Kidney (tissue), 14 donors: ENCODE results near the gene CEP55. TPM values are rescaled to one million over a fixed set of nuclear protein-coding genes. Genes with fewer than 3 reads are reported as not detected.

Source experiments
- DNase-seq, 5 donors: peaks; one replicate each; pipeline ENCODE4 v3.0.0-alpha.2; 2013 to 2020
- FAIRE-seq: peaks from 2 replicates; lab custom pipeline; 2012; peaks lifted over from hg19 to GRCh38; lab: Jason Lieb, UNC
- H3K27ac ChIP-seq, 2 donors: one replicate each; pipeline ENCODE4 v1.7.0; 2013; ENCODE audit warnings: low read depth in 2 of 2, low read length in 2 of 2, inconsistent platforms in 1 of 2
- H3K27me3 ChIP-seq: one replicate; pipeline ENCODE4 v1.7.1; 2013; ENCODE audit warnings: low read length, inconsistent platforms; ENCODE audit not compliant: control insufficient read depth, insufficient read depth
- H3K36me3 ChIP-seq, 3 donors: one replicate each; pipeline versions ENCODE4 v1.7.0 to v1.7.1; 2013; ENCODE audit warnings: low read length in 3 of 3, control low read depth in 1 of 3, inconsistent platforms in 1 of 3; ENCODE audit not compliant: insufficient read depth in 3 of 3, control insufficient read depth in 2 of 3
- H3K4me1 ChIP-seq, 3 donors: one replicate each; pipeline versions ENCODE4 v1.7.0 to v1.7.1; 2013; ENCODE audit warnings: low read length in 3 of 3, inconsistent platforms in 1 of 3, low read depth in 1 of 3; ENCODE audit not compliant: control insufficient read depth in 2 of 3, insufficient read depth in 2 of 3
- H3K4me3 ChIP-seq, 3 donors: one replicate each; pipeline versions ENCODE4 v1.7.0 to v1.8.1; 2013; ENCODE audit warnings: low read length in 3 of 3, control low read depth in 1 of 3, inconsistent platforms in 1 of 3
- H3K9ac ChIP-seq, 3 donors: one replicate each; pipeline versions ENCODE4 v1.7.0 to v1.7.1; 2013; ENCODE audit warnings: low read length in 3 of 3, control low read depth in 1 of 3, inconsistent platforms in 1 of 3
- H3K9me3 ChIP-seq, 3 donors: one replicate each; pipeline versions ENCODE4 v1.7.0 to v1.7.1; 2013; ENCODE audit warnings: low read length in 3 of 3, control low read depth in 1 of 3, inconsistent platforms in 1 of 3; ENCODE audit not compliant: control insufficient read depth in 2 of 3, insufficient read depth in 1 of 3
- CTCF ChIP-seq: IDR thresholded peaks from 3 replicates; pipeline ENCODE4 v1.5.1; 2012; ENCODE audit warnings: mild to moderate bottlenecking, moderate library complexity, borderline replicate concordance; ENCODE audit not compliant: insufficient read depth; ENCODE audit errors: extremely low read depth
- intact Hi-C: fragments of 100-400 bp; cut with DNase I; formaldehyde crosslinking; loops from one replicate; pipeline ENCODE4 v1.11.1; 2022
- polyA plus RNA-seq: library from polyadenylated mRNA; stranded (reverse); fragments of 350-450 nt; fragmentation: Illumina TruSeq; extraction: RNeasy Lipid Tissue Mini Kit (QIAGEN cat#74804); gene quantifications from one replicate; pipeline ENCODE4 v1.2.3, GENCODE V29; 2014; ENCODE audit warnings: low read depth, low replicate concordance; ENCODE audit not compliant: insufficient read depth
- total RNA-seq: library from RNA; stranded (reverse); fragmentation: NEBNext Ultra II Directional; extraction: Animal tissue kit (Norgen Biotek cat#: 25700); gene quantifications from one replicate; pipeline ENCODE4 v1.2.1, GENCODE V29; 2021
- donor health status: control.
- donor health status: control.
- donor health status: control.
- donor health status: control.
- donor health status: control.
- donor health status: DM: yes; HTN: yes; CAD: no.
- donor health status: Normal renal cell carcinoma (clear cell type).

Gene CEP55
- total and polyA plus RNA-seq, 2 donors from 2014 or later, result 0.39 to 0.88 TPM

GRCh38 chr10:93503075-93503474 lies 6.7 kb downstream of the CEP55 start:
- DNase-seq (no peak), FAIRE-seq (no peak)
- H3K36me3 ChIP-seq, result no peaks in the 10 kb centered on the region
- no peak overlapping the region for H3K9ac ChIP-seq
- H3K9me3 ChIP-seq, result no peaks in the 10 kb centered on the region
- TF ChIP-seq CTCF, result no peak
- no peaks in the 10 kb centered on the region for H3K27me3 ChIP-seq
- intact Hi-C loops, result no loop called here
- no peak overlapping the region for H3K27ac ChIP-seq
- no peak overlapping the region for H3K4me3 ChIP-seq
- no peaks in the 10 kb centered on the region for H3K4me1 ChIP-seq

- Histone ChIP-seq H3K4me3 (no peak overlapping the region), H3K4me1 (no peaks in the 10 kb centered on the region), H3K9me3 (no peaks in the 10 kb centered on the region), H3K36me3 (no peaks in the 10 kb centered on the region), H3K27me3 (no peaks in the 10 kb centered on the region), H3K9ac (no peak overlapping the region), H3K27ac (no peak overlapping the region)
- FAIRE-seq (no peak), DNase-seq (no peak)
- intact Hi-C loops, result no loop called here
- no peak for TF ChIP-seq CTCF
Observed at GRCh38 chr10:93505075-93505474, 8.7 kb downstream of the CEP55 start.

GRCh38 chr10:93509816-93510215 lies 13.4 kb downstream of the CEP55 start:
- H3K4me1 ChIP-seq, result no peaks in the 10 kb centered on the region
- no peak for TF ChIP-seq CTCF
- H3K9me3 ChIP-seq, result no peaks in the 10 kb centered on the region
- no peaks in the 10 kb centered on the region for H3K36me3 ChIP-seq
- H3K27ac ChIP-seq, result no peak overlapping the region
- no peak overlapping the region for H3K9ac ChIP-seq
- DNase-seq (no peak), FAIRE-seq (no peak)
- intact Hi-C loops, result no loop called here
- no peaks in the 10 kb centered on the region for H3K27me3 ChIP-seq
- H3K4me3 ChIP-seq, result no peak overlapping the region

- intact Hi-C loops, result no loop called here
- H3K9me3 ChIP-seq, result no peaks in the 10 kb centered on the region
- no peaks in the 10 kb centered on the region for H3K4me1 ChIP-seq
- H3K27ac ChIP-seq, result no peak overlapping the region
- no peak overlapping the region for H3K9ac ChIP-seq
- DNase-seq (no peak), FAIRE-seq (no peak)
- no peaks in the 10 kb centered on the region for H3K27me3 ChIP-seq
- no peaks in the 10 kb centered on the region for H3K36me3 ChIP-seq
- no peak for TF ChIP-seq CTCF
- no peak overlapping the region for H3K4me3 ChIP-seq
Observed at GRCh38 chr10:93512565-93512964, 16.2 kb downstream of the CEP55 start.
